GM13977 (cell line): ENCODE measurements around the gene ANGPTL1.

Experiments used
- DNase-seq: peaks from one replicate; pipeline ENCODE4 v3.0.0; 2012; ENCODE audit warnings: low spot score
- in situ Hi-C: fragments of 300-500 bp; cut with MboI; formaldehyde crosslinking; loops from one replicate; pipeline ENCODE4 v1.12.0; 2022; ENCODE audit warnings: low sequenced_read_pairs, low pct_unique_long_range_greater_than_20kb, mixed read lengths, inconsistent platforms; ENCODE audit not compliant: unreplicated experiment
- TF ChIP-seq, protein P1 (sequence below): IDR thresholded peaks from 2 replicates; pipeline ENCODE4 v1.5.1; 2012; ENCODE audit warnings: mild to moderate bottlenecking, control low read depth; ENCODE audit not compliant: insufficient read depth; ENCODE audit errors: extremely low read depth, missing control alignments

The ANGPTL1 gene

DNA sequence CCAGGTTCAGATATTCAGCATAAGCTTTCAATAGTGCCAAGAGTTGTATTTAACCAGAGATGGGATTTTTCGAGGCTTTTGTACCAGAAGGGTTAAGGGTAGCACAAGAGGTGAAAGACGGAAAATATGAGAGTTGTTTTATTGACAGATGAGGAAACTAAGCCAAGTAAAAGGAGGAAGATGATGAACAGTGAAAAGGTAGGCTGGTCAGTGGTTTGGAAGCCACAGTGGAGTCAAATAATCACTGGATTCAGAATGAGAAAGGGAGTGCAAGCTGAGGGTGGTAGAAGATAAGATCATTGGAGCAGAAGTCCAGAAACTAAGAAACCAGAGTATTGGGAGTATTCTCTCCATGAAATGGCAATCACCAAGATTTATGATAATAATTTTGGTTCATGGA, 45.7 kb downstream of the ANGPTL1 start:
- in situ Hi-C loops, result no loop called here
- TF ChIP-seq, protein P1, sequence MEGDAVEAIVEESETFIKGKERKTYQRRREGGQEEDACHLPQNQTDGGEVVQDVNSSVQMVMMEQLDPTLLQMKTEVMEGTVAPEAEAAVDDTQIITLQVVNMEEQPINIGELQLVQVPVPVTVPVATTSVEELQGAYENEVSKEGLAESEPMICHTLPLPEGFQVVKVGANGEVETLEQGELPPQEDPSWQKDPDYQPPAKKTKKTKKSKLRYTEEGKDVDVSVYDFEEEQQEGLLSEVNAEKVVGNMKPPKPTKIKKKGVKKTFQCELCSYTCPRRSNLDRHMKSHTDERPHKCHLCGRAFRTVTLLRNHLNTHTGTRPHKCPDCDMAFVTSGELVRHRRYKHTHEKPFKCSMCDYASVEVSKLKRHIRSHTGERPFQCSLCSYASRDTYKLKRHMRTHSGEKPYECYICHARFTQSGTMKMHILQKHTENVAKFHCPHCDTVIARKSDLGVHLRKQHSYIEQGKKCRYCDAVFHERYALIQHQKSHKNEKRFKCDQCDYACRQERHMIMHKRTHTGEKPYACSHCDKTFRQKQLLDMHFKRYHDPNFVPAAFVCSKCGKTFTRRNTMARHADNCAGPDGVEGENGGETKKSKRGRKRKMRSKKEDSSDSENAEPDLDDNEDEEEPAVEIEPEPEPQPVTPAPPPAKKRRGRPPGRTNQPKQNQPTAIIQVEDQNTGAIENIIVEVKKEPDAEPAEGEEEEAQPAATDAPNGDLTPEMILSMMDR, result no peak
- DNase-seq, result no peak

GRCh38 chr1:178821134-178821866, 49.6 kb downstream of the ANGPTL1 start:
- TF ChIP-seq, protein P1, result no peak
- no peak for DNase-seq
- in situ Hi-C loops, result no loop called here

DNA sequence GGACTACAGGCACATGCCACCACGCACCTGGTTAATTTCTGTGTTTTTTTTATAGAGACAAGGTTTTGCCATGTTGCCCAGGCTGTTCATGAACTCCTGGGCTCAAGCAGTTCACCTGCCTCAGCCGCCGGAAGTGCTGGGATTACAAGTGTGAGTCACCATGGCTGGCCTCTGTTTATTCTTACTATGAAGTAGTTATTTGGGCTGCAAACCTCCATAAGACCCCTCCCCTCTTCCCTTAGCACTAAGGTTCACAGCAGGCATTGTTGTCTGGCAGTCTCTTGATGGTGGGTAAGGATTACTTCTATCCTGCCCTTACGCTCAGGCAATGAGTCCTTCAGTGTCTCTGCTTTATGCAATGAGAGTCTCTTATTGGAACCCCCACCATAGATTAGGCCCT, 51.8 kb downstream of the ANGPTL1 start:
- no peak for DNase-seq
- TF ChIP-seq, protein P1, result no peak
- in situ Hi-C loops, result no loop called here

DNA sequence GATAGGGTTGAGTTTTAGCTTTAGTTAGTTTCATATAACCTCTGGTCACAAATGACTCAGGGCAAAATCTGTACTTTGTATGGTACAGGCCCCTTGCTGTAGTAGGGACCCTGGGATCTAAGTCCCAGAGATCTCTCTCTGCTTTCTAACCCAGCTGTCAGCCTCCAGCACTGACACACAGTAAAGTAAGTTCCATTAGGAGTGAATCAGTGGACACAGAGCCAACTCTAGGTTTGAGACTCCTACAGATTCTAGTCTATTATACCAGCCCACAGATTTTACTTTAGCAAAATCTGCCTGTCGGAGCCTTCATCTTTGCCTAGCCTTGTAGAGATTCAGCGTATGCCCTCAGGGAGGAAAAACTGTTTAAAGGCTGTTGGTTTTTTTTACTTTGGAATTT, 52.5 kb downstream of the ANGPTL1 start:
- in situ Hi-C loops, result no loop called here
- no peak for DNase-seq
- TF ChIP-seq, protein P1, result no peak

DNA sequence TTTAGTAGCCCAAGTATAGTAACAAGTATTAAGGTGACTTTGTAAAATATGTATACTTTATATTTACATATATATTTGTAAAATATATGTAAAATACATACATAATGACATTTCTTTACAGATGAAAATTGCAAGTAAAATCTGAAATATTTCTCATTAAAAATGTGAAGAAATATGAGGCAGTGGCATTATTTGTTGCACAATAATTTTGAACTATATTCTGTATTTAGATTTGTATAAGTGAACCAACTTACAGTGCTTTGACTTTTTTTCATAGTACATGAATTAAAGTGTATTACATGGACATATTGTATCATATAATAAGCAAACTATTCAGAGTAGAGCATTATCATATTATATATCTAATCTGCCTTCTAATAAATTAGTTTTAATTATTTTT, 60.3 kb downstream of the ANGPTL1 start:
- TF ChIP-seq, protein P1, result no peak
- DNase-seq, result no peak
- in situ Hi-C loops, result no loop called here

- TF ChIP-seq, protein P1, result no peak
- in situ Hi-C loops, result no loop called here
These were observed 62.3 kb downstream of the ANGPTL1 start for GRCh38 chr1:178808529-178808928.

GRCh38 chr1:178806665-178807300, 64.1 kb downstream of the ANGPTL1 start:
- TF ChIP-seq, protein P1, result no peak

More at GRCh38 chr1:178808529-178808928, 62.3 kb downstream of the ANGPTL1 start:
- DNase-seq, result no peak

More at GRCh38 chr1:178806665-178807300, 64.1 kb downstream of the ANGPTL1 start:
- in situ Hi-C loops, result no loop called here
- no peak for DNase-seq
